ENCODE results near the gene RET. TPM values are rescaled to one million over a fixed set of nuclear protein-coding genes. Genes with fewer than 3 reads are reported as not detected.

RET gene
- total RNA-seq, 6 experiments from 2014 or later = 0.53 to 10.2 (median 1.4) TPM

DNA sequence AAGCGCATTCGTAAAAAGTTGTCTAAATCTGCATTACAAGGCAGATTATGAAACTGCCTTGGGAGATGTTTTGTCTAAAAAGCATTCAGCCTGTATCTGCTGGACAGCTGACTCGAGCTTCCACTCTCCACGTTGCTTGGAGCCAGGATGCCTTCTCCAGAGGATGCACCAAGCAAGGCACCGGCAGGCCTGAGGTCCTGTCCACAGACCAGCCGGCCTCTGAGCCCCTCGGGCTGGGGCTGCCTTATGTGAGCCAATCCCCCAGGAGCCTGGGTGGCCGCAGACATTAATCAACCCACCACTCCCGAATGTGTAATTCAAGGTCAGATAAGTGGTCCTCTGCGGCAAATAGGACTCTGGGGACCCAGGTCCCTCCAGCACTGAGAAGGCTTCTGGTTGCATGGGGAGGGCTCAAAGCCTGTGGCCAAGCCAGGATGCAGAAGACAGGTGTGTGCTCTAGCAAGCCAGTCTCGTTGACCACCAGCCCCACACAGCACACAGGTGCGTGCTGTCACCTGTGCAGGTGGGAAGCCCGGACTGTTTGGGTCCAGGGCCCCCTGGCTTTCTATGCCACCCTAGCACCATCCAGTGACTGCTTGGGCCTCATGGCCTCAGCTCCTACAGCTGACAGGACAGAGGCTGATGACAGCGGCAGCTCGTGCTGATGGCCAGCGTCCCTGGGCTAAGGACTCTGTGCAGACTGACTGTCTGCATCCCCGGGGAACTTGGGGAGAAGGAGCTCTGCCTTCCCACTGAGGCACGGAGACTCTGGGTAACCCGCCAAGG is 4.8 kb upstream of the RET start:
- Histone ChIP-seq H3K36me3 (no peaks in the 10 kb centered on the region), H3K9me3 (no peaks in the 10 kb centered on the region), H3K27ac (no peak overlapping the region), H3K27me3 (no peaks in the 10 kb centered on the region), H3K4me3 (no peak overlapping the region), H3K4me1 (no peaks in the 10 kb centered on the region)
- DNase-seq (no peak), ATAC-seq (no peak)
- intact Hi-C loops (cut with DNase I) = loop anchor here in 1 of 2 donors (10.0 kb wide), 1 partner anchor 117 kb away; no protein-coding TSS in a partner anchor
- no peak for TF ChIP-seq CTCF (IDR thresholded peaks at IDR 0.05)
- no peak for TF ChIP-seq POLR2A (IDR thresholded peaks at IDR 0.05)
- WGBS (ENCODE audit: insufficient coverage, low coverage, low lambda C conversion rate, missing lambda C conversion rate) = 80% methylated on average over 1 of the region's 19 CpGs

GRCh38 chr10:43073191-43073590 is 3.7 kb upstream of the RET start:
- Histone ChIP-seq H3K27ac (no peak overlapping the region), H3K27me3 (no peaks in the 10 kb centered on the region), H3K9me3 (no peaks in the 10 kb centered on the region), H3K4me1 (peaks cover 0 to 7% (median 0%) of the 10 kb centered on the region in 4 donors), H3K36me3 (no peaks in the 10 kb centered on the region), H3K4me3 (no peak overlapping the region)
- no peak for TF ChIP-seq CTCF (IDR thresholded peaks at IDR 0.05)
- TF ChIP-seq POLR2A (IDR thresholded peaks at IDR 0.05) = no peak
- 80% methylated on average over 1 of the region's 3 CpGs for WGBS (ENCODE audit: insufficient coverage, low coverage, low lambda C conversion rate, missing lambda C conversion rate)
- ATAC-seq (no peak), DNase-seq (peak in 1 of 3 donors; percentile 17)
- intact Hi-C loops (cut with DNase I) = loop anchor here in 1 of 2 donors (10.0 kb wide), 1 partner anchor 118 kb away; no protein-coding TSS in a partner anchor

GRCh38 chr10:43073721-43074120 is 3.1 kb upstream of the RET start:
- Histone ChIP-seq H3K27ac (no peak overlapping the region), H3K27me3 (no peaks in the 10 kb centered on the region), H3K4me3 (no peak overlapping the region), H3K36me3 (no peaks in the 10 kb centered on the region), H3K4me1 (peaks cover 0 to 7% (median 0%) of the 10 kb centered on the region in 4 donors), H3K9me3 (no peaks in the 10 kb centered on the region)
- 96% methylated on average over 4 of the region's 8 CpGs for WGBS (ENCODE audit: insufficient coverage, low coverage, low lambda C conversion rate, missing lambda C conversion rate)
- intact Hi-C loops (cut with DNase I) = loop anchor here in 1 of 2 donors (10.0 kb wide), 1 partner anchor 119 kb away; no protein-coding TSS in a partner anchor
- no peak for TF ChIP-seq CTCF (IDR thresholded peaks at IDR 0.05)
- TF ChIP-seq POLR2A (IDR thresholded peaks at IDR 0.05) = no peak
- no peak for ATAC-seq
- peak in 1 of 3 donors; percentile 32 for DNase-seq

DNA sequence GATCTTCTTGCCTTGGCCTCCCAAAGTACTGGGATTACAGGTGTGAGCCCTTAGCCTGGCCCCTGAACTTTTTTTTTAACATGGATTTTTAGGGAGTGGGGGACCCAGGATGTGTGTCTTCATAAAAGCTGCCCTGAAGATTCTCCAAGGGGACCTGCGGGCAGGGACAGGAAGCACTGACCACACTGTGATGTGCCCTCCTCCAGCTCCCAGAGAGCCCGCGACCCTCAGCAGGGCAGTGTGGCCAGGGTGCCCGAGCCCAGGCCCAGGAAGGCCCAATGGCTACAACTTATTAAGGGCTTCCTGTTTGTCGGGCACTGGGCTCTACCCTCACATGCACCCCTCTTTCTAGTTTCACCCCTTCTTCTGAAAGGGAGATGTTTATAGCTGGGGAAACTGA is 2.5 kb upstream of the RET start:
- peak in 1 of 3 donors; percentile 18 for DNase-seq
- H3K9me3 ChIP-seq = no peaks in the 10 kb centered on the region

More for the DNA sequence above, 2.5 kb upstream of the RET start:
- WGBS (ENCODE audit: insufficient coverage, low coverage, low lambda C conversion rate, missing lambda C conversion rate) = 100% methylated on average over 2 of the region's 5 CpGs
- TF ChIP-seq POLR2A (IDR thresholded peaks at IDR 0.05) = no peak
- no peak for TF ChIP-seq CTCF (IDR thresholded peaks at IDR 0.05)
- peaks cover 0 to 7% (median 0%) of the 10 kb centered on the region in 4 donors for H3K4me1 ChIP-seq
- intact Hi-C loops (cut with DNase I) = loop anchor here in 1 of 2 donors (10.0 kb wide), 1 partner anchor 120 kb away; no protein-coding TSS in a partner anchor
- H3K4me3 ChIP-seq = no peak overlapping the region
- H3K36me3 ChIP-seq = no peaks in the 10 kb centered on the region
- H3K27ac ChIP-seq = no peak overlapping the region
- H3K27me3 ChIP-seq = no peaks in the 10 kb centered on the region
- ATAC-seq = no peak

Data from right lobe of liver (tissue), 6 donors.